Measurements from ENCODE around the gene TMEM108.

The TMEM108 gene

DNA sequence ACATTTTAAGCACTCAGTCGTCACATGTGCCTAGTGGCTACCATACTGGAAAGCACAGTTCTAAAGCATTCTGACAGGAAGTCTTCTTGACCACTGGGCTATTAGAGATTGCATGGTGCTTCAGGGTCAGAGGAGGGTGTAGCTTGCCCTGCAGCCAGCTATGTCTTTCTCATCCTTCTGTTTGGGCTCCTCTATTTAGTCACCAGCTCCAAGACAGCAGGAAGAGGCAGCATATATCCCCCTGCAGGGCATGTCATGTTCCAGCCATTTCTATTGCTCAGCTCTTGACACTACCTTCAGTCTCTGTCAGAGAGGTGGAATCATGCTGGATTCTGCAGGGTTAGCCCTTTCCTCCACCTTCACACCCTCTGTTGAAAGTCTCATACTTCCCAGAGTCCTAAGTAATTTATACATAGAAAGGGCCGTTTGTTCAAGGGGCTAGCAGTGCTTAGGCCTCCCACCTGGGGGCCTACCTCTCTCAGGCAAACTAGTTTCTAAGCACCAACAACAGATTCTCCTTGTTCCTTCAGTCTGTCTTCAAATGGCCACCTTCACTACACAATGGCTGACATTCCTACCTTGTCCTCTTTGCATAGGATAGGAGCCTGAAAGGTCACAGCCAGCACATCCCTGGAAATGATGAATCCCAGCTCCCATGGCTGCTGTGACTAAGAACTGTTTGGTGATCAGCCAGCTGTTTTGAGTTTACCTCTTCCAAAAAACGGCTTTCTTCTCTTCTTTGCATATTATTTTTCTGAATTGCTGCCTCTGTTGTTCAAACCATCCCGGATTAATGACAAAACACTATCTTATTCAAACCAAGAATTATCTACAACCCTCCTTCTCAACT lies 246.0 kb downstream of the TMEM108 start:
- no peak for DNase-seq

- no peak for DNase-seq
Observed at GRCh38 chr3:133289322-133289721, 251.1 kb downstream of the TMEM108 start.

GRCh38 chr3:133292296-133292695 lies 254.1 kb downstream of the TMEM108 start:
- DNase-seq = no peak

- no peak for DNase-seq
Observed at GRCh38 chr3:133293397-133294110, 255.4 kb downstream of the TMEM108 start.

DNA sequence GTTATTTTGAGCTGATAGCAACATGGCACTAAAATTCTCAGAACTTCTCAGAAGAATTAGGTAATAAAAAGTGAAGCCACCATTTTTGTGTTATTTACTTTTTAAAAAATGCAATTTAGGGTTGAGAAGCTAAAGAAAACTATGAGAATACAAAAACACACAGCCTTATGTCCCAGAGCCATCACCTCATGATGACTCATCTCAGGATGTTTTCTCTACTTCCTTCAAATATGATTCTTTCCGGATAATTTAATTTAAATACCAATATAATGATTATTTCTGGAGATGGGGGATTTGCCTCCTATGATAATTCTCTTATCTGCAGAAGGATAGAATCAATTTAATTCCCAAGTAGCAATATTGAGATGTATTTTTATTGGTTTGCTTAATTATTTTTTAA lies 256.1 kb downstream of the TMEM108 start:
- DNase-seq = no peak

- DNase-seq = no peak
Observed at GRCh38 chr3:133295199-133295901, 257.2 kb downstream of the TMEM108 start.

- no peak for DNase-seq
Observed at GRCh38 chr3:133295944-133296917, 258.0 kb downstream of the TMEM108 start.

- DNase-seq = no peak
Observed at GRCh38 chr3:133296981-133297380, 258.8 kb downstream of the TMEM108 start.

- no peak for DNase-seq
Observed at GRCh38 chr3:133300102-133300501, 261.9 kb downstream of the TMEM108 start.

DNA sequence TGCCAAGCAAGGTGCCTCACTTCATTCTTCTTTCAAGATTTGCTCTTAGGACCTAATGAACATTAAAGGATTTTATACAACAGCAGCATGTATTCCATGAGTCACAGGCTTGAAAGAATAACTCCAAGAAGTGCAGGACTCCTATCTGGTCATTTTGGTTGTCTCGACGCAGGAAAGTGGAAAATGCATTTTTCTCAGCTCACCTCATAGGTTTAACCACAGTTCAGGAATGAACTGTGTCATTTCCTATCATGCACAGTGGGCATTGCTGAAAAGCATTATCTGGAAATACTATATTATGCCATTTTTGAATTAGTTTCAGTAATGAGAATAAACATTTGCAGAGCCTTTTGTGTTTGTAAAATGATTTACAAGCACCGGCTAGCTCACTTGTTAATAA lies 263.0 kb downstream of the TMEM108 start:
- DNase-seq = no peak

DNA sequence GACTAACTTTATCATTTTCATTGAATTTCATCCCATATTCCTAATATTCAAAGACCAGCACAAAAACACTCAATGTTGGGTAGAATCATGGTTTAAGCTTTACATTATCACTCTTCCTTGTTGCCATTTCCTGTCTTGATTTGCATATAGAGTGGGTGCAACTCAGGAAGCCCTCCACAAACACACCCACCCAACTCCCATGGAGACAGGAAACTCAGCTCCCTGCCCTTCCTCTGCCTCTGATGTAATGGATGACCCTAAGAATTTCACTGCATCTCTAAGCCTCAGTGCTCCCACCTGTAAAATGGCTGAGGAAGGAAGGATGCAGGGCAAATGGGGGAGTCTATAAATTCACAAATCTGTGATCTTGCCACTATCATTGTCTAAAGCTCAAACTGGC lies 263.5 kb downstream of the TMEM108 start:
- DNase-seq = no peak

DNA sequence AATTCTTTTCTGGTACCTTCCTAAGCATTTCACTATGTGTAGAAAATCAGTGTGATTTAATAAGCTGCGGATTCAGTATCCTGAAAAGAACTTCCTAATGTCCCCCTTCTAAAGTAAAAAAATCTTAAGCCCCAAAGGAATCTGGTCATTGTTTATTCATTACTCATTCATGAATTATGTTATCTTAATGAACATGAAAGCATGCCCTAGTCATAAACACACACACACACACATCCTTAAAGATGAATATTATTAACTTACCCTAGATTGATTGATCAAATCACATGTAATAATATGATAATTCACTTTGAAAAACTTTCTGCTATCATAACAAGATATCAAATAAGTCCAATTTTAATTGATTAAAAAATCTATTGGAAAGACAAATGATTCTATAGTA lies 265.2 kb downstream of the TMEM108 start:
- DNase-seq = no peak

GRCh38 chr3:133317866-133318265 lies 279.7 kb downstream of the TMEM108 start:
- DNase-seq = no peak

DNA sequence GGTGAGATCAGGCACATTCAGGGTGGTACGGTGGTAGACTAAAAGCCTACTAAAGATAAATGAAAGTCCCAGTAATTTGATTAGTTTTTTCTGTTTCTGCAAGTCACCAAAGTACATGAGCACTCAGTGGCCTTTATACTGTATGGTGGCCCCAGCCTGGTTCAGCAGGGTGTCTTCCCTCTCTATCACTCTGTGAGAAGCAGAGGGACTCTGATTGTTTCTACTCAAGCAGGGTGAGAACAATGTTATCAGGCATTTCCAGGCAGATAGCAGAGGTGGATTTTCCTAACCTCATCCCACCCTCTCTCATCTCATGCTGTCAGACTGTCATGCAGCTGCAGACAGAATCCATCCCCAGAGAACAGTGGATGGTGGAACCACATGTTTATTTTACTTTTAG lies 290.2 kb downstream of the TMEM108 start:
- DNase-seq = no peak

DNA sequence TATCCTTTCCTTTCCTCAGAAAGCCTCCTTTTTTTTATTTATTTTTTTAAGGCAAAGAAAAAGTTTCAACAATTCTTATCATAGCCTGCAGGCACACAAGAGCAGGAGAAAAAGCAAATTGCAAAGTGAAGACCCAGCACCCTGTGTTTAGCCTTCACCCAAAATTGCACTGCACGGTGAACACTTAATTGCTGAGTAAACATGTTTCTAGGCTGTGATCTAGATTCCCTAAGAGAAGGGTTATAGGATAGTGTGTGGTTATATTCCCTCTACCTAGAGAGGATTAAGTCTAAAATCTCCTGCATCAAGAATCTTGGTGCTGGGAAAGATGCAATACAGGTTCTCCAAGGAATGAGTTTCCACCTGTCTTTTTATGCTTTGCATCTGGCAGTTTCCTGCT lies 291.4 kb downstream of the TMEM108 start:
- no peak for DNase-seq

DNA sequence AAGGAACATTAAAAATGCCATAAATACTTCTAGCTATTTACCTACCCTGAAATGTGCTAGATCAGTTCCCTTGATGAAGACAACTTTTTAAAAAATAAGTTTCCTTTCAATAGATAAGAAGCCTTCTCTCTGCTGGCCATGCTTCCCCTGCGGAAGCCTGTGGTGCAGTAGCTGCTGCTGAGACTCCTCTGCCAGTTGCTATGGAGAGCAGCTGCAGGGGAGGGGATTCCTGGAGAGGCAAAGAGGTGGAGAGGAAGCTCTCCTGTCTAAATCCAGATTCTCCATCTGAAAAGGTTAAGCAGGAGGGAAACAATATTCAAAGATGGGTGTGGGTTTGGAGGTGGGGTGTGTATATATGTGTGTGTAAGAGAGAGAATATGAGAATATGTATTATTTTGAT lies 291.9 kb downstream of the TMEM108 start:
- DNase-seq = no peak

- no peak for DNase-seq
Observed at GRCh38 chr3:133330522-133330921, 292.3 kb downstream of the TMEM108 start.

GRCh38 chr3:133354721-133355120 lies 316.5 kb downstream of the TMEM108 start:
- no peak for DNase-seq

DNA sequence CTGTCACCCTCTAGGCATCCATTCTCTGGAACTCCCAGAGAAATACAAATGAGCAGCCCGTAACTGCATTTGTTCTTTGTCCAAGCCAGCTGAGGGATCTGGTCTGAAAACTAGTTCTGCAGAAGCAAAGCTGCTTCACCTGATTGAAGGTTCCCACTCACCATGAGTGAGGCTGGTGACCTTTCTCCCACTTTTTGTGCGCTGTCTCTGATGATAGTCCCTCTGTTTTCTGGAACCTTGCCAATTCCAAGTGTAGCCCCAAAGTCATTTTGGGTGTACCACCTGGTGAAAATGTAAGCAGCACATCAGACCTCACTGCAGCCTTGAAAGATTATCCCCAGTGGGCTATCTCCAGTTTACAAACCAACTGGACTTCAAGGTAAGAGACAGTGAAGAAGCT lies 322.3 kb downstream of the TMEM108 start:
- no peak for DNase-seq

GRCh38 chr3:133361011-133361410 lies 322.8 kb downstream of the TMEM108 start:
- DNase-seq = no peak

DNA sequence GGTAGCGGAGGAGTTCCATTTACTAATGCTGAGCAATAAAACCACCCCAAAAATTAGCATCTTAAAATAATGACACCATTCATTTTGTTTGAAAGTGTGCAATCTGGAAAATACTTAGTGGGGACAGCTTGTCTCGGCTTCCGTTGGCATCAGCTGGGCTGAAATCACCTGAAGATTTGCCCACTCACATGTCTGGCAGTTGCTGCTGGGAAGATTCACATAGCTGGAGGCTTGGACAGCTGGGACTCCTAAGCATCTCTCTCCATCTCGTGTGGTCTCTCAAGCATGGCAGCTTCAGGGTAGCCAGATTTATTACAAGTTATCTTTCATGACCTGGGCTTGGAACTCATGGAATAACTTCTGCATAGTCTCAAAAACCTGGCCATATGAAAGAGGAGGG lies 323.2 kb downstream of the TMEM108 start:
- DNase-seq = no peak

- DNase-seq = no peak
Observed at GRCh38 chr3:133362539-133362938, 324.3 kb downstream of the TMEM108 start.

GRCh38 chr3:133364704-133365103 lies 326.5 kb downstream of the TMEM108 start:
- no peak for DNase-seq
